SK-N-SH (cell line): Measurements from ENCODE around the gene BORCS5. TPM values are rescaled to one million over a fixed set of nuclear protein-coding genes. Genes with fewer than 3 reads are reported as not detected.

Experiments
- CTCF ChIA-PET: fragments of 300-600, 350-600 bp; formaldehyde crosslinking; extraction: SDS; loops from one replicate; lab custom pipeline; 2021; lab: Yijun Ruan, JAX
- POLR2A ChIA-PET: fragments of 350-600 bp; sonication (Branson Sonifier 250); formaldehyde crosslinking; extraction: SDS; loops from one replicate; lab custom pipeline; 2020; ENCODE audit warnings: antibody characterized with exemption, inconsistent platforms; lab: Yijun Ruan, JAX
- DNase-seq: peaks from one replicate; pipeline ENCODE4 v3.0.0; 2012
- H2AFZ ChIP-seq: fragments of 200-600 bp; sonication (generic); 2 replicates; pipeline ENCODE4 v1.8.1; 2016; ENCODE audit warnings: antibody characterized with exemption, mild to moderate bottlenecking, low read depth
- H3F3A ChIP-seq: fragments of 200-600 bp; sonication (generic); replicated peaks from 2 replicates; pipeline ENCODE3; 2016; ENCODE audit warnings: antibody characterized with exemption, mild to moderate bottlenecking; ENCODE audit not compliant: insufficient read depth
- H3K27ac ChIP-seq, 2 experiments: fragments of 200-500 bp in 1 of 2; fragments of 200-600 bp in 1 of 2; sonication (Bioruptor generic) in 1 of 2; sonication (generic), shearing (Covaris generic) in 1 of 2; 2 replicates each; pipeline versions ENCODE4 v1.5.1 to v1.6.1; 2014 to 2016; ENCODE audit warnings: low read depth in 2 of 2, inconsistent platforms in 1 of 2, low read length in 1 of 2, mild to moderate bottlenecking in 1 of 2, mixed read lengths in 1 of 2
- H3K27me3 ChIP-seq: fragments of 200-600 bp; sonication (generic), shearing (Covaris generic); 2 replicates; pipeline ENCODE4 v1.6.1; 2016; ENCODE audit warnings: mixed run types; ENCODE audit not compliant: insufficient read depth
- H3K36me3 ChIP-seq, 2 experiments: fragments of 200-500 bp in 1 of 2; fragments of 200-600 bp in 1 of 2; sonication (Bioruptor generic) in 1 of 2; sonication (generic) in 1 of 2; replicated peaks in 1 of 2; 2 replicates each; pipeline versions ENCODE3 to v1.5.1; 2014 to 2016; ENCODE audit warnings: low read length in 1 of 2, mild to moderate bottlenecking in 1 of 2; ENCODE audit not compliant: insufficient read depth in 2 of 2, control insufficient read depth in 1 of 2
- H3K4me1 ChIP-seq, 2 experiments: fragments of 200-500 bp in 1 of 2; fragments of 200-600 bp in 1 of 2; sonication (Bioruptor generic) in 1 of 2; sonication (generic), shearing (Covaris generic) in 1 of 2; 2 replicates each; pipeline versions ENCODE4 v1.5.1 to v1.6.1; 2014 to 2016; ENCODE audit warnings: low read depth in 1 of 2, low read length in 1 of 2, mixed run types in 1 of 2; ENCODE audit not compliant: insufficient read depth in 2 of 2, control insufficient read depth in 1 of 2
- H3K4me2 ChIP-seq: fragments of 200-600 bp; sonication (generic), shearing (Covaris generic); 2 replicates; pipeline ENCODE4 v1.6.1; 2017; ENCODE audit warnings: mixed run types
- H3K4me3 ChIP-seq, 2 experiments: fragments of 200-500 bp in 1 of 2; fragments of 200-600 bp in 1 of 2; sonication (Bioruptor generic) in 1 of 2; sonication (generic), shearing (Covaris generic) in 1 of 2; 2 replicates each; pipeline versions ENCODE4 v1.5.1 to v1.8.1; 2014 to 2016; ENCODE audit warnings: low read depth in 2 of 2, inconsistent platforms in 1 of 2, low read length in 1 of 2, mild to moderate bottlenecking in 1 of 2, mixed read lengths in 1 of 2, moderate library complexity in 1 of 2
- H3K79me2 ChIP-seq: fragments of 200-600 bp; sonication (generic); 2 replicates; pipeline ENCODE4 v1.8.1; 2017; ENCODE audit warnings: mild to moderate bottlenecking; ENCODE audit not compliant: insufficient read depth
- H3K9ac ChIP-seq: fragments of 200-600 bp; sonication (generic); 2 replicates; pipeline ENCODE4 v1.6.1; 2017; ENCODE audit warnings: mixed run types
- H3K9me2 ChIP-seq: fragments of 200-600 bp; sonication (generic); 2 replicates; pipeline ENCODE4 v1.6.1; 2017; ENCODE audit warnings: mixed run types
- H3K9me3 ChIP-seq: fragments of 200-600 bp; sonication (generic); 2 replicates; pipeline ENCODE4 v1.6.1; 2017; ENCODE audit warnings: mixed run types, mild to moderate bottlenecking, moderate library complexity
- H4K20me1 ChIP-seq: fragments of 200-600 bp; sonication (generic); 2 replicates; pipeline ENCODE4 v1.6.1; 2017; ENCODE audit warnings: mild to moderate bottlenecking, mixed run types; ENCODE audit not compliant: insufficient read depth
- ELF1 ChIP-seq: IDR thresholded peaks from 2 replicates; pipeline ENCODE4 v1.4.0; 2012
- EP300 ChIP-seq, 2 experiments: IDR thresholded peaks; 2 replicates each; pipeline versions ENCODE4 v1.4.0 to v1.6.1; 2012; ENCODE audit warnings: borderline replicate concordance in 1 of 2, low read depth in 1 of 2, low read length in 1 of 2
- FOSL2 ChIP-seq: IDR thresholded peaks from 2 replicates; pipeline ENCODE4 v1.4.0; 2012; ENCODE audit warnings: low read depth, mild to moderate bottlenecking, moderate library complexity, borderline replicate concordance
- FOXM1 ChIP-seq: IDR thresholded peaks from 2 replicates; pipeline ENCODE4 v1.4.0; 2012; ENCODE audit warnings: low read depth, mild to moderate bottlenecking
- GABPA ChIP-seq: IDR thresholded peaks from 2 replicates; pipeline ENCODE4 v1.4.0; 2012; ENCODE audit warnings: low read depth, mild to moderate bottlenecking
- GATA2 ChIP-seq: sonication (generic); formaldehyde crosslinking; IDR thresholded peaks from 2 replicates; pipeline ENCODE4 v1.5.0; 2020; ENCODE audit warnings: mild to moderate bottlenecking, missing genetic modification reagents
- MEF2A ChIP-seq: IDR thresholded peaks from 2 replicates; pipeline ENCODE4 v1.4.0; 2012; ENCODE audit warnings: low read depth, borderline replicate concordance
- MXI1 ChIP-seq: IDR thresholded peaks from 2 replicates; pipeline ENCODE4 v1.6.1; 2012; ENCODE audit warnings: mild to moderate bottlenecking, low read depth, low read length, improper control_type of control experiment
- NFIC ChIP-seq: IDR thresholded peaks from 2 replicates; pipeline ENCODE4 v1.4.0; 2012; ENCODE audit warnings: borderline replicate concordance
- POLR2AphosphoS5 ChIP-seq: IDR thresholded peaks from 2 replicates; pipeline ENCODE4 v1.6.1; 2012; ENCODE audit warnings: low read depth, low read length
- RCOR1 ChIP-seq: fragments of 150-350 bp; IDR thresholded peaks from 2 replicates; pipeline ENCODE4 v1.6.1; 2017; ENCODE audit warnings: antibody characterized with exemption, low read length
- RXRA ChIP-seq: IDR thresholded peaks from 2 replicates; pipeline ENCODE4 v1.4.0; 2012; ENCODE audit warnings: low read depth, mild to moderate bottlenecking, borderline replicate concordance
- SIN3A ChIP-seq: IDR thresholded peaks from 2 replicates; pipeline ENCODE4 v1.6.1; 2012; ENCODE audit warnings: low read depth, mild to moderate bottlenecking, low read length, moderate library complexity, borderline replicate concordance
- TAF1 ChIP-seq: IDR thresholded peaks from 2 replicates; pipeline ENCODE4 v1.6.1; 2012; ENCODE audit warnings: low read depth, mild to moderate bottlenecking, low read length, moderate library complexity, borderline replicate concordance
- YY1 ChIP-seq: IDR thresholded peaks from 2 replicates; pipeline ENCODE4 v1.4.0; 2012; ENCODE audit warnings: low read depth, mild to moderate bottlenecking
- WGBS: methylation state at CpG from one replicate; pipeline ENCODE4 v1.1.6; 2017; ENCODE audit warnings: low lambda C conversion rate; 5-methylcytosine and 5-hydroxymethylcytosine counted together
- polyA plus RNA-seq, 3 experiments: library from polyadenylated mRNA; depleted of rRNA; stranded (reverse); fragments of >200 nt; gene quantifications; 2 replicates each; pipeline ENCODE4 v1.2.3, GENCODE V29; 2012
- TF ChIP-seq, protein P1 (sequence below): fragments of 150-350 bp; IDR thresholded peaks from 2 replicates; pipeline ENCODE4 v1.6.1; 2017; ENCODE audit warnings: antibody characterized with exemption, low read length, low read depth, borderline replicate concordance
- TF ChIP-seq, protein P2 (sequence below): IDR thresholded peaks from 2 replicates; pipeline ENCODE4 v1.4.0; 2012; ENCODE audit warnings: low read depth, borderline replicate concordance
- TF ChIP-seq, protein P3 (sequence below): IDR thresholded peaks from 2 replicates; pipeline ENCODE4 v1.4.0; 2012; ENCODE audit warnings: low read depth
- TF ChIP-seq, protein P4 (sequence below): IDR thresholded peaks from 2 replicates; pipeline ENCODE4; 2012

BORCS5 gene
- polyA plus RNA-seq, 1 of the 3 experiments (the other 2 are of a cell fraction): 16.3 TPM

DNA sequence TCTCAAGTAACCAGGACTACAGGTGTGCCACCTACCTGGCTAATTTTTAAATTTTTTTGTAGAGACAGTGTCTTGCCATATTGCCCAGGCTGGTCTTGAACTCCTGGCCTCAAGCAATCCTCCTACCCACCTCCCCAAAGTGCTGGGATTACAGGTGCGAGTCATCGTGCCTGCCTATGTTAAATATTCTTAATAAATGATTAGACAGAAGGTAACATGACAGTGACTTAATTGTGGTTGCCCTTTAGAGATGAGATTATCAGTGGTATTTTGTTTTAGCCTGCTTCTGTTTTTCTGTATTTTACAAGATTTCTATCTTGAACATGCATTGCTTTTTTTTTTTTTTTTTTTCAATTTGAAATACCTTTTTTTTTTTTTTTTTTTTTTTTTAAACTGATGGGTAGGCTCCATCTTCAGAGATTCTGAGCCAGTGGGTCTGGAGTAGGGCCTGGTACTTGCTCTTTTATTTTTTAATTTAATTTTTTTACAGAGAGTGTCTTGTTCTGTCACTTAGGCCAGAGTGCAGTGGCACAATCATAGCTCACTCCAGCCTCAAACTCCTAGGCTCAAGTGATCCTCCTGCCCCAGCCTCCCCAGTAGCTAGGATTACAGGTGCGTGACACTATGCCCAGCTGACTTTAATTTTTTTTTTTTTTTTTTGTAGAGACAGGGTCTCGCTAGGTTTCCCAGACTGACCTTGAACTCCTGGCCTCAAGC lies 88.4 kb downstream of the BORCS5 start:
- Histone ChIP-seq H3K4me3 (no peak overlapping the region), H3K9me2 (no peaks in the 10 kb centered on the region), H3K79me2 (no peaks in the 10 kb centered on the region), H3K27me3 (no peaks in the 10 kb centered on the region), H3F3A (peaks cover 17% of the 10 kb centered on the region), H3K36me3 (no peaks in the 10 kb centered on the region), H2AFZ (no peak overlapping the region), H4K20me1 (no peaks in the 10 kb centered on the region), H3K27ac (no peak overlapping the region), H3K4me2 (no peak overlapping the region), H3K9ac (no peak overlapping the region), H3K9me3 (no peaks in the 10 kb centered on the region), H3K4me1 (peaks cover 3 to 10% of the 10 kb centered on the region in 2 experiments; a peak in 3 of 4 replicates)
- ChIA-PET POLR2A (no interaction called here), CTCF (interaction anchor here (1.1 kb wide), 1 partner anchor 69 kb away, joined by 3 read pairs; no protein-coding TSS in a partner anchor)
- DNase-seq: no peak
- TF ChIP-seq TAF1 (no peak), YY1 (no peak), ELF1 (no peak), GATA2 (CRISPR knock-in tag) (no peak), SIN3A (no peak), MXI1 (no peak), RXRA (no peak), MEF2A (no peak), RCOR1 (no peak), FOXM1 (no peak), EP300 (IDR thresholded peaks at IDR 0.05; ENCODE audit: borderline replicate concordance in 1 of 2, low read depth in 1 of 2, low read length in 1 of 2) (no peak), GABPA (no peak), FOSL2 (no peak), NFIC (no peak), POLR2AphosphoS5 (no peak)
- TF ChIP-seq, protein P1, sequence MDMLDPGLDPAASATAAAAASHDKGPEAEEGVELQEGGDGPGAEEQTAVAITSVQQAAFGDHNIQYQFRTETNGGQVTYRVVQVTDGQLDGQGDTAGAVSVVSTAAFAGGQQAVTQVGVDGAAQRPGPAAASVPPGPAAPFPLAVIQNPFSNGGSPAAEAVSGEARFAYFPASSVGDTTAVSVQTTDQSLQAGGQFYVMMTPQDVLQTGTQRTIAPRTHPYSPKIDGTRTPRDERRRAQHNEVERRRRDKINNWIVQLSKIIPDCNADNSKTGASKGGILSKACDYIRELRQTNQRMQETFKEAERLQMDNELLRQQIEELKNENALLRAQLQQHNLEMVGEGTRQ: no peak
- TF ChIP-seq, protein P2, sequence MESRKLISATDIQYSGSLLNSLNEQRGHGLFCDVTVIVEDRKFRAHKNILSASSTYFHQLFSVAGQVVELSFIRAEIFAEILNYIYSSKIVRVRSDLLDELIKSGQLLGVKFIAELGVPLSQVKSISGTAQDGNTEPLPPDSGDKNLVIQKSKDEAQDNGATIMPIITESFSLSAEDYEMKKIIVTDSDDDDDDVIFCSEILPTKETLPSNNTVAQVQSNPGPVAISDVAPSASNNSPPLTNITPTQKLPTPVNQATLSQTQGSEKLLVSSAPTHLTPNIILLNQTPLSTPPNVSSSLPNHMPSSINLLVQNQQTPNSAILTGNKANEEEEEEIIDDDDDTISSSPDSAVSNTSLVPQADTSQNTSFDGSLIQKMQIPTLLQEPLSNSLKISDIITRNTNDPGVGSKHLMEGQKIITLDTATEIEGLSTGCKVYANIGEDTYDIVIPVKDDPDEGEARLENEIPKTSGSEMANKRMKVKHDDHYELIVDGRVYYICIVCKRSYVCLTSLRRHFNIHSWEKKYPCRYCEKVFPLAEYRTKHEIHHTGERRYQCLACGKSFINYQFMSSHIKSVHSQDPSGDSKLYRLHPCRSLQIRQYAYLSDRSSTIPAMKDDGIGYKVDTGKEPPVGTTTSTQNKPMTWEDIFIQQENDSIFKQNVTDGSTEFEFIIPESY: no peak
- TF ChIP-seq, protein P3, sequence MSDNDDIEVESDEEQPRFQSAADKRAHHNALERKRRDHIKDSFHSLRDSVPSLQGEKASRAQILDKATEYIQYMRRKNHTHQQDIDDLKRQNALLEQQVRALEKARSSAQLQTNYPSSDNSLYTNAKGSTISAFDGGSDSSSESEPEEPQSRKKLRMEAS: no peak
- TF ChIP-seq, protein P4, sequence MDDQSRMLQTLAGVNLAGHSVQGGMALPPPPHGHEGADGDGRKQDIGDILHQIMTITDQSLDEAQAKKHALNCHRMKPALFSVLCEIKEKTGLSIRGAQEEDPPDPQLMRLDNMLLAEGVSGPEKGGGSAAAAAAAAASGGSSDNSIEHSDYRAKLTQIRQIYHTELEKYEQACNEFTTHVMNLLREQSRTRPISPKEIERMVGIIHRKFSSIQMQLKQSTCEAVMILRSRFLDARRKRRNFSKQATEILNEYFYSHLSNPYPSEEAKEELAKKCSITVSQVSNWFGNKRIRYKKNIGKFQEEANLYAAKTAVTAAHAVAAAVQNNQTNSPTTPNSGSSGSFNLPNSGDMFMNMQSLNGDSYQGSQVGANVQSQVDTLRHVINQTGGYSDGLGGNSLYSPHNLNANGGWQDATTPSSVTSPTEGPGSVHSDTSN: no peak
- 94% methylated on average over 4 of the region's 4 CpGs for WGBS
